ENCODE results near the gene SH3GL2. TPM values are rescaled to one million over a fixed set of nuclear protein-coding genes. Genes with fewer than 3 reads are reported as not detected.

The SH3GL2 gene
- total and polyA plus RNA-seq, 2 experiments from 2014 or later: 0.06 TPM; not detected in 1

DNA sequence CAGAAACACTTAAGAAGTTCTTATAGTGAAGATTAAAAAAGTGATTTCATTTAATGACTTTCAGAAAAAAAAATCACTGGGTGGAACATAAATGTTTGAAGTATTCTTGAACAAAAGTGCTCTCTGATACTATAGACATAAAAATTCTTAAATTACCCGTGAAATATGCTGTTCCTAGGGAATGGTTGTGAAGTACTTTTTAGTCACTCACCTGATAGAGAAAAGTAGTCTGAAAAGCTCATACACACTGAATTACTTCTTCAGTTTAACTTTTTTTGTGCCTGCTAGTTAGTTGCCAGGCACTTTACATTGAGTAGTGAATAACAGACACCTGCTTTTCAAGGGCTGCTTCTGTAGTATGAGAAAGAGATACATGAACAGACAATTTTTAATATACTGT, 78.0 kb downstream of the SH3GL2 start:
- Histone ChIP-seq H3F3A (ENCODE audit: insufficient read depth) (no peaks in the 10 kb centered on the region), H3K9ac (no peak overlapping the region), H3K4me1 (ENCODE audit: insufficient read depth) (no peaks in the 10 kb centered on the region), H3K27ac (no peak overlapping the region), H2AFZ (no peak overlapping the region), H3K36me3 (ENCODE audit: low read depth) (no peaks in the 10 kb centered on the region), H3K9me2 (ENCODE audit: insufficient read depth) (no peaks in the 10 kb centered on the region), H4K20me1 (ENCODE audit: insufficient read depth) (no peaks in the 10 kb centered on the region), H3K27me3 (replicated peaks; ENCODE audit: insufficient read depth) (no peaks in the 10 kb centered on the region), H3K9me3 (ENCODE audit: low read depth) (no peaks in the 10 kb centered on the region), H3K4me2 (ENCODE audit: unreplicated experiment) (no peak overlapping the region), H3K79me2 (ENCODE audit: insufficient read depth) (no peaks in the 10 kb centered on the region), H3K4me3 (no peak overlapping the region)
- DNase-seq: no peak
- in situ Hi-C loops (cut with MboI): no loop called here
- TF ChIP-seq EZH2 (IDR thresholded peaks at IDR 0.05; ENCODE audit: insufficient read depth, poor library complexity, severe bottlenecking): no peak
- TF ChIP-seq EZH2phosphoT487 (IDR thresholded peaks at IDR 0.05; ENCODE audit: insufficient read depth, low read depth): no peak
- WGBS, 2 experiments (ENCODE audit: low coverage in 1 of 2, low lambda C conversion rate in 2 of 2, missing lambda C conversion rate in 2 of 2): 9% methylated on average over 1 of the region's 1 CpG

DNA sequence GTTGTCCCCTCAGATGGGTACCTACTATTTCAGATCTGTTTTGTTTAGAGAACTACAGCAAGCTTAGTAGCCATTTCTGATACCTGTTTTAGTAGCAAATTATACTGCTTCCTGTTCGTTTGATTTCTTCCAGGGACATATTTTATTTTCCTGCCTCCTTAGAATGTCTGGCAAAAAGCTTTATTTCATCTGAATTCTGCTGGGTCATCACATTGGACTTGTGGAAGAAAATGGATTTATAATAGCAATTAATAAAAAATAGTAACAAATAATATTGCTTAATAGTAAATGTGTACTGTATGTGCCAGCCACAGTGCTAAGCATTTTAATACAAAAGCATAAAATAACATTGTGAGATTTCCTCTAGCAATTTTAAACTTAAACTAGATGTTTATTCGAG, 79.4 kb downstream of the SH3GL2 start:
- no peaks in the 10 kb centered on the region for H3K36me3 ChIP-seq (ENCODE audit: low read depth)
- DNase-seq: no peak
- H3K4me3 ChIP-seq: no peak overlapping the region
- H2AFZ ChIP-seq: no peak overlapping the region
- H3K27ac ChIP-seq: no peak overlapping the region
- no peaks in the 10 kb centered on the region for H3K9me3 ChIP-seq (ENCODE audit: low read depth)
- in situ Hi-C loops (cut with MboI): no loop called here
- no peaks in the 10 kb centered on the region for H3K27me3 ChIP-seq (replicated peaks; ENCODE audit: insufficient read depth)
- TF ChIP-seq EZH2 (IDR thresholded peaks at IDR 0.05; ENCODE audit: insufficient read depth, poor library complexity, severe bottlenecking) (no peak), EZH2phosphoT487 (IDR thresholded peaks at IDR 0.05; ENCODE audit: insufficient read depth, low read depth) (no peak)
- H3K4me1 ChIP-seq (ENCODE audit: insufficient read depth): no peaks in the 10 kb centered on the region
- H3K4me2 ChIP-seq (ENCODE audit: unreplicated experiment): no peak overlapping the region
- no peak overlapping the region for H3K9ac ChIP-seq
- no peaks in the 10 kb centered on the region for H3F3A ChIP-seq (ENCODE audit: insufficient read depth)
- no peaks in the 10 kb centered on the region for H4K20me1 ChIP-seq (ENCODE audit: insufficient read depth)
- 6 to 9% methylated on average over 2 of the region's 2 CpGs for WGBS, 2 experiments (ENCODE audit: low coverage in 1 of 2, low lambda C conversion rate in 2 of 2, missing lambda C conversion rate in 2 of 2)
- H3K9me2 ChIP-seq (ENCODE audit: insufficient read depth): no peaks in the 10 kb centered on the region
- no peaks in the 10 kb centered on the region for H3K79me2 ChIP-seq (ENCODE audit: insufficient read depth)

DNA sequence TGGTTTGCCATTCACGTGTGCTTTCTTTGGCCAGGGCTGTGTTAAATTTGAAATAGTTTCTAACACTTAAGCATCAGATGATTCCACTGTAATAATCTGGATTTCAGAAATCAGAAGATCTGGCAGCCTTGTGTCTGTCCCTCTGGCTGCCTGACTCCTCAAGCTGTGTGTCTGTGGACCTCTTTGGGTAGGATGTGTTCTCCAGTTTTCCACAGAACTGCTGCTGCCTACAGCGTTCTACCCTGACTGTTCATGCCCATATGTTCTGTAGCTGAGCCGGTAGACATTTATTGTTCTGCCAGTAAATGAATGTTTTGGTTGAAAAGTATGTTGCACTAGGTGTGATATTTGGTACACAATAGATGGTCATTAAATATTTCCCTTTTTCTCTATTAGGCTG, 81.3 kb downstream of the SH3GL2 start:
- Histone ChIP-seq H3K36me3 (ENCODE audit: low read depth) (no peaks in the 10 kb centered on the region), H3K9me3 (ENCODE audit: low read depth) (no peaks in the 10 kb centered on the region), H3K27me3 (replicated peaks; ENCODE audit: insufficient read depth) (no peaks in the 10 kb centered on the region), H3F3A (ENCODE audit: insufficient read depth) (no peaks in the 10 kb centered on the region), H3K9me2 (ENCODE audit: insufficient read depth) (no peaks in the 10 kb centered on the region), H3K27ac (no peak overlapping the region), H3K4me3 (no peak overlapping the region), H3K79me2 (ENCODE audit: insufficient read depth) (no peaks in the 10 kb centered on the region), H3K4me1 (ENCODE audit: insufficient read depth) (no peaks in the 10 kb centered on the region), H3K4me2 (ENCODE audit: unreplicated experiment) (no peak overlapping the region), H4K20me1 (ENCODE audit: insufficient read depth) (no peaks in the 10 kb centered on the region), H3K9ac (no peak overlapping the region), H2AFZ (no peak overlapping the region)
- 53 to 58% methylated on average over 3 of the region's 3 CpGs for WGBS, 2 experiments (ENCODE audit: low coverage in 1 of 2, low lambda C conversion rate in 2 of 2, missing lambda C conversion rate in 2 of 2)
- TF ChIP-seq EZH2 (IDR thresholded peaks at IDR 0.05; ENCODE audit: insufficient read depth, poor library complexity, severe bottlenecking): no peak
- TF ChIP-seq EZH2phosphoT487 (IDR thresholded peaks at IDR 0.05; ENCODE audit: insufficient read depth, low read depth): no peak
- in situ Hi-C loops (cut with MboI): no loop called here
- DNase-seq: no peak

DNA sequence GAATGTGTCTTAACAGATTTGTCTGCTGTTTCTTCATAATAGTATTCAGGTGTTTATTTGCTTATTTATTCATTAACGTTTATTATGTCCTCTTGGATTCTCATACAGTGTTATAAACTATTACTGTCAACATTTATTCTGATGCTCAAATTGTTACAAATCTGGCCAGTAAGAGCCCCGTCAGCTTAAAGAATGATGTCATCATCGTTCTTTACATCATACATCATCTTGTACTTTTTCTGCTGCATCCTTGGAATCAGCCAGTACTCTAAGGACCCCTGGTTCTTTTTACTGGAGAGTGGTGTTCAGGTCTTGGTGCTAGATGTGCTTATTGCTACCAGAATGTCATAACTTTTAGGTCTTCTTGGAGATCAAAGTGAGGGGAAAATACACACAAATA, 86.6 kb downstream of the SH3GL2 start:
- H2AFZ ChIP-seq: no peak overlapping the region
- H3K9me2 ChIP-seq (ENCODE audit: insufficient read depth): no peaks in the 10 kb centered on the region
- WGBS, 2 experiments (ENCODE audit: low coverage in 1 of 2, low lambda C conversion rate in 2 of 2, missing lambda C conversion rate in 2 of 2): 45 to 50% methylated on average over 3 of the region's 3 CpGs
- no peak overlapping the region for H3K4me2 ChIP-seq (ENCODE audit: unreplicated experiment)
- H3K79me2 ChIP-seq (ENCODE audit: insufficient read depth): no peaks in the 10 kb centered on the region
- no peak overlapping the region for H3K27ac ChIP-seq
- no peaks in the 10 kb centered on the region for H3K36me3 ChIP-seq (ENCODE audit: low read depth)
- no peaks in the 10 kb centered on the region for H3F3A ChIP-seq (ENCODE audit: insufficient read depth)
- no peak overlapping the region for H3K4me3 ChIP-seq
- no peaks in the 10 kb centered on the region for H3K27me3 ChIP-seq (replicated peaks; ENCODE audit: insufficient read depth)
- in situ Hi-C loops (cut with MboI): no loop called here
- no peaks in the 10 kb centered on the region for H3K9me3 ChIP-seq (ENCODE audit: low read depth)
- H3K4me1 ChIP-seq (ENCODE audit: insufficient read depth): no peaks in the 10 kb centered on the region
- no peak overlapping the region for H3K9ac ChIP-seq
- H4K20me1 ChIP-seq (ENCODE audit: insufficient read depth): no peaks in the 10 kb centered on the region
- no peak for DNase-seq
- TF ChIP-seq EZH2phosphoT487 (IDR thresholded peaks at IDR 0.05; ENCODE audit: insufficient read depth, low read depth) (no peak), EZH2 (IDR thresholded peaks at IDR 0.05; ENCODE audit: insufficient read depth, poor library complexity, severe bottlenecking) (no peak)

DNA sequence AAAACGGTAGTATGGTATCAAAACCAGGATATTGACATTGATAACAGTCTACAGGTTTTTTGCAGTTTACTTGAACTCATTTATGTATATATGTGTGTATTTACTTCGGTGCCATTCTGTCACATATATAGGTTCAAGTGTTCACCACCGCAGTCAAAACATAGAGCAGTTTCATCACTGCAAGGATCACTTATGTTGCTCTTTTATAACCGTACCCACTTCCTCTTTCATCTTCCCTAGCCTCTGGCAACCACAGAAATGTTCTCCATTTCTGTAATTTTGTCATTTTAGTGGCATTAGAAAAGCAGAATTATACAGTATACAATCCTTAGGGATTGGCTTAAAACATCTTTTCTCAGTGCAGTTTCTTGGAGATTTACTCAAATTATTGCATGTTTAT, 90.3 kb downstream of the SH3GL2 start:
- Histone ChIP-seq H3K4me3 (no peak overlapping the region), H3K79me2 (ENCODE audit: insufficient read depth) (no peaks in the 10 kb centered on the region), H2AFZ (no peak overlapping the region), H3K36me3 (ENCODE audit: low read depth) (no peaks in the 10 kb centered on the region), H4K20me1 (ENCODE audit: insufficient read depth) (no peaks in the 10 kb centered on the region), H3K27me3 (replicated peaks; ENCODE audit: insufficient read depth) (no peaks in the 10 kb centered on the region), H3K27ac (no peak overlapping the region), H3K4me2 (ENCODE audit: unreplicated experiment) (no peak overlapping the region), H3K9ac (no peak overlapping the region), H3K9me3 (ENCODE audit: low read depth) (no peaks in the 10 kb centered on the region), H3K9me2 (ENCODE audit: insufficient read depth) (no peaks in the 10 kb centered on the region), H3K4me1 (ENCODE audit: insufficient read depth) (no peaks in the 10 kb centered on the region), H3F3A (ENCODE audit: insufficient read depth) (no peaks in the 10 kb centered on the region)
- in situ Hi-C loops (cut with MboI): no loop called here
- WGBS, 2 experiments (ENCODE audit: low coverage in 1 of 2, low lambda C conversion rate in 2 of 2, missing lambda C conversion rate in 2 of 2): 19 to 25% methylated on average over 4 of the region's 4 CpGs
- DNase-seq: no peak
- no peak for TF ChIP-seq EZH2 (IDR thresholded peaks at IDR 0.05; ENCODE audit: insufficient read depth, poor library complexity, severe bottlenecking)
- TF ChIP-seq EZH2phosphoT487 (IDR thresholded peaks at IDR 0.05; ENCODE audit: insufficient read depth, low read depth): no peak

All from GM23248 (cell line).